PFSK-1 (cell line): ENCODE measurements around the gene TAGLN2.

Experiments used
- FOXP2 ChIP-seq: optimal IDR thresholded peaks from 2 replicates; pipeline ENCODE3; 2011; ENCODE audit warnings: borderline replicate concordance, control low read depth, inconsistent platforms; ENCODE audit not compliant: insufficient read depth; ENCODE audit errors: extremely low read length, extremely low read depth
- POLR2AphosphoS5 ChIP-seq: IDR thresholded peaks from 2 replicates; pipeline ENCODE4 v1.6.1; 2012; ENCODE audit warnings: low read depth, mild to moderate bottlenecking, control low read depth, low read length, moderate library complexity
- SIN3A ChIP-seq: IDR thresholded peaks from 2 replicates; pipeline ENCODE4 v1.6.1; 2012; ENCODE audit warnings: mild to moderate bottlenecking, low read length, moderate library complexity, borderline replicate concordance; ENCODE audit not compliant: insufficient read depth
- TAF1 ChIP-seq: IDR thresholded peaks from 2 replicates; pipeline ENCODE4 v1.6.1; 2012; ENCODE audit warnings: low read length, control low read depth, borderline replicate concordance; ENCODE audit not compliant: insufficient read depth
- TF ChIP-seq, protein P1 (sequence below), 2 experiments: IDR thresholded peaks; 2 replicates each; pipeline versions ENCODE4 v1.6.1 to v1.8.0; 2011 to 2012; ENCODE audit warnings: low read depth in 2 of 2, low read length in 2 of 2, control low read depth in 1 of 2, inconsistent platforms in 1 of 2, mild to moderate bottlenecking in 1 of 2, moderate library complexity in 1 of 2; ENCODE audit not compliant: insufficient read depth in 1 of 2

The TAGLN2 gene

DNA sequence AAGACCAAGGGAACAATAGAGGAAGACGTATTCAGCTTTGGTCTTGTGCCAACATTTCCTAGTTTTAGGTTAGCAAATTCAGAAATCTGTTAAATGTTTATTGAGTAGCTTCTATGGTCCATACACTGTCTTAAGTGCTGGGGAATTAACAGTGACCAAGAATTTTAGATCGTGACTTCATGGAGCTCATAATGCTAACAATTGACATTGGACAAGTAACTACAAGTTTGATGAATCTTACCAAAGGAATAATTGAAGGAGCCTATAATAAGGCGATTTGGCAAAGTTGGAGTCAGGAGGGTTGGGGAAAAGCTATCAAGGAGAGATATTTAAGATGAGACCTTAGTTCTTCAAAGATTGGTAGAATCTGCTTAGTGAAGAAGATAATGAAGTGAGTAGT, 30.1 kb upstream of the TAGLN2 start:
- no peak for TF ChIP-seq POLR2AphosphoS5
- no peak for TF ChIP-seq TAF1
- no peak for TF ChIP-seq SIN3A
- no peak for TF ChIP-seq FOXP2
- TF ChIP-seq, protein P1, sequence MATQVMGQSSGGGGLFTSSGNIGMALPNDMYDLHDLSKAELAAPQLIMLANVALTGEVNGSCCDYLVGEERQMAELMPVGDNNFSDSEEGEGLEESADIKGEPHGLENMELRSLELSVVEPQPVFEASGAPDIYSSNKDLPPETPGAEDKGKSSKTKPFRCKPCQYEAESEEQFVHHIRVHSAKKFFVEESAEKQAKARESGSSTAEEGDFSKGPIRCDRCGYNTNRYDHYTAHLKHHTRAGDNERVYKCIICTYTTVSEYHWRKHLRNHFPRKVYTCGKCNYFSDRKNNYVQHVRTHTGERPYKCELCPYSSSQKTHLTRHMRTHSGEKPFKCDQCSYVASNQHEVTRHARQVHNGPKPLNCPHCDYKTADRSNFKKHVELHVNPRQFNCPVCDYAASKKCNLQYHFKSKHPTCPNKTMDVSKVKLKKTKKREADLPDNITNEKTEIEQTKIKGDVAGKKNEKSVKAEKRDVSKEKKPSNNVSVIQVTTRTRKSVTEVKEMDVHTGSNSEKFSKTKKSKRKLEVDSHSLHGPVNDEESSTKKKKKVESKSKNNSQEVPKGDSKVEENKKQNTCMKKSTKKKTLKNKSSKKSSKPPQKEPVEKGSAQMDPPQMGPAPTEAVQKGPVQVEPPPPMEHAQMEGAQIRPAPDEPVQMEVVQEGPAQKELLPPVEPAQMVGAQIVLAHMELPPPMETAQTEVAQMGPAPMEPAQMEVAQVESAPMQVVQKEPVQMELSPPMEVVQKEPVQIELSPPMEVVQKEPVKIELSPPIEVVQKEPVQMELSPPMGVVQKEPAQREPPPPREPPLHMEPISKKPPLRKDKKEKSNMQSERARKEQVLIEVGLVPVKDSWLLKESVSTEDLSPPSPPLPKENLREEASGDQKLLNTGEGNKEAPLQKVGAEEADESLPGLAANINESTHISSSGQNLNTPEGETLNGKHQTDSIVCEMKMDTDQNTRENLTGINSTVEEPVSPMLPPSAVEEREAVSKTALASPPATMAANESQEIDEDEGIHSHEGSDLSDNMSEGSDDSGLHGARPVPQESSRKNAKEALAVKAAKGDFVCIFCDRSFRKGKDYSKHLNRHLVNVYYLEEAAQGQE (IDR thresholded peaks at IDR 0.05; ENCODE audit: insufficient read depth in 1 of 2, low read depth in 2 of 2, low read length in 2 of 2), result no peak

DNA sequence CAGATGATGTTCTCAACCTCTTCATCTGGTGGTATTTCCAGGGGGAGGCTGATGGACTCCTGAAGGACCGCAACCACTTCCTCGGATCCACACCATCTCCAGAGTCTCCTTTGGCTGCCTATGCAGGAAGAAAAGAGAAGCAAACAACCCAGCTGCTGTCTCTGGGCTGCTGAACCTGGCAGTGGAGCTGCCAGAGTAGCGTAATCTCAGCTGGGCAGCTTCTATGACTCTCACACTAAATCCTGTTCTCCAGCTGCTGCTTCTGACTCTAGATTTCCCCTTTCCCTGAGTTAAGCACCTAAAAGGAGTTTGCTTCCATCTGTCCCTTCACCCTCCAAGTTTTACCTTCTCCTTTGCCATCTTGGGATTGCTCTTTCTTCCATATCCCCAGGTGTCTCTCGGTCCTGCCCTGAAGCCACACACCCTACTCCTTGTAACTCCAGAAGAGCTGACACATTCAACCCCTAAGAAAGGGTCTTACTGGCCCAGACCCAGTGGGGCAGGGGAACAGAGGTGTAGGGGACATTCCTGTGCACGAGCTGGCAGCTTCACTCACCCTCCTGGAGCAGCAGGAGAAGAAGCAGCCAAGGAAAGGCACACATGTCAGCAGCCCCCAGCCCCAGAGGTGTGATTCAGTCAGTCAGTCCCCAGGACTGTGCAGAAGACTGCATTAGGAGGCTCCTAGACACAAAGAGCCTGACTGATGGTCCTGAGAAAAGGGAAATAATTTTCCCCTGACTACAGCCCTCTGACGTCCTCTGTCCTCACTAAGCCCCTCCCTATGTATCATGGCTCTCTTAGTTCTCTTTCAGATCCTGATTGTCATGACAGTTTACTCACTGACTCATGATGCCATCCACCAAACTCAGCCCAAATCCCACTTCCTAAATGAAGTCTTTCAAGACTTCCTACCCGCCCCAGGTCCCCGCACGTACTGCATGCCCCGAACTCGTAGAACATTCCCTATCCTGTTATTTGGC, 28.5 kb upstream of the TAGLN2 start, which contains the start of gene SLAMF9:
SLAMF9 (minus strand) TSS at position 702 of the 980 bp plus-strand sequence; CDS start at position 602, 100 bp downstream.
- TF ChIP-seq POLR2AphosphoS5 (no peak), SIN3A (no peak), FOXP2 (no peak), TAF1 (no peak)
- TF ChIP-seq, protein P1 (IDR thresholded peaks at IDR 0.05; ENCODE audit: insufficient read depth in 1 of 2, low read depth in 2 of 2, low read length in 2 of 2), result no peak

DNA sequence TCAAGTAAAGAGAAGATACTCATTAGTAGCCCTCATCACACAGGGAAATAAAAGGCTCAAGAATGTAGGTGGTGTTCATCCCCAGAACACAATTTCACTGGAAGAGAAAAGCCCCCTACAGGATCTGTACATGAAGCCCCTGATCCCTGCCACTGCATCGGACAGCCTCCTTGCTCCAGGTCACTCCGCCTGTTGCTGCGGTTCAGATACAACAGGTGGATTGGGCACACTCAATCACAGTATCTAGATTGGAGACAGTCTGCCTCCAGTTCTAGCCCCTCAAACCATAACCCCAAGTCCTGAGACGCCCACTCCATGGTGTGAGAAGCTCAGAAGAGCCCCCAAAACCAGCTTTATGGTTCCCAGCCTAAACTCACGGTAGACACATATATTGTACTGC, 27.6 kb upstream of the TAGLN2 start:
- TF ChIP-seq TAF1, result no peak
- no peak for TF ChIP-seq POLR2AphosphoS5
- TF ChIP-seq, protein P1 (IDR thresholded peaks at IDR 0.05; ENCODE audit: insufficient read depth in 1 of 2, low read depth in 2 of 2, low read length in 2 of 2), result no peak

DNA sequence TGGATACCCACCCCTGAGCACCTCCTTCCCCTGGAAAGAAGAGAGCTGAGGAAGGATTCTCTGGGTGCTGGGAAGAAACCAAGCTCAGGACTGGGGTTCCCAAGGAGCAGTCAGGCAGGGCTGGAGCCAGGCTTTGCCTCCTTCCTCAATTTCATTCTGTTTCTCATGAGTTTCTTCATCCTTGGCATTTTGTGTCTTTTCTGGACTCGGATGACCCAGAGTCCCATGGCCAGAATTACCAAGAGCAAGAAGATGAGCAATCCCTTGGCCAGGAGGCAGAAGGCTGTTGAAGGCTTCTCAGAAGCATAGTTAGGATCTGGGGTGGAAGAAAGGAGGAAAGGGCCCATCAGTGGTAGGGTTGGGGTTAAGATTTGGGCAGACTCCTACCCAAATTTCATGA, 26.2 kb upstream of the TAGLN2 start:
- no peak for TF ChIP-seq POLR2AphosphoS5
- no peak for TF ChIP-seq FOXP2
- TF ChIP-seq, protein P1 (IDR thresholded peaks at IDR 0.05; ENCODE audit: insufficient read depth in 1 of 2, low read depth in 2 of 2, low read length in 2 of 2), result no peak
- TF ChIP-seq TAF1, result no peak
- TF ChIP-seq SIN3A, result no peak

DNA sequence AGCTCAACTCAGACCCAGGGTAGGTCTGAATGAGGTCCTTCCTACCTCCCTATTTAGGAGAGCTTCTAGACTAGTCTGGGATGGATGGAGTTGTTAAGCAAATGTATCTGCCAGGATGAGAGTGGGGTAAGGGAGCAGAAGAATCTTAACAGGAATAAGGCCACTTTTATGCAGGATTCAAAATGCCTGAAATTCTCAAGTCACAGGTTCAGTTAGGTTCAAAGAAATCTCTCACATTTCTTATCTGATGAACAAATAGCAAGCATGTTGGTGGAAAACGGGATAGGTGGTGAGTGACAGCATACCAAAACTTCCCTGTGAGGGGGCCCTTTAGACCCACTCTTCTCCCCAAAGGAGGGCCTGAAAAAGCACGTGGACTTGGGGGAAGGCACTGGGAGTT, 25.7 kb upstream of the TAGLN2 start:
- TF ChIP-seq TAF1, result no peak
- TF ChIP-seq SIN3A, result no peak
- TF ChIP-seq POLR2AphosphoS5, result no peak
- no peak for TF ChIP-seq FOXP2
- TF ChIP-seq, protein P1 (IDR thresholded peaks at IDR 0.05; ENCODE audit: insufficient read depth in 1 of 2, low read depth in 2 of 2, low read length in 2 of 2), result no peak
